GM23248 (cell line): Measurements from ENCODE around the gene BCL2L12.

Experiments
- EZH2 ChIP-seq: fragments of 200-600 bp; sonication (generic); IDR thresholded peaks from 2 replicates; pipeline ENCODE4 v1.6.1; 2018; ENCODE audit warnings: antibody characterized with exemption, mild to moderate bottlenecking; ENCODE audit not compliant: insufficient read depth, poor library complexity, severe bottlenecking
- EZH2phosphoT487 ChIP-seq: fragments of 200-600 bp; sonication (generic); IDR thresholded peaks from 2 replicates; pipeline ENCODE4 v1.6.1; 2018; ENCODE audit warnings: antibody characterized with exemption, moderate library complexity, mild to moderate bottlenecking, low read depth; ENCODE audit not compliant: insufficient read depth

GRCh38 chr19:49629659-49630058, 36.1 kb upstream of the BCL2L12 start:
- TF ChIP-seq EZH2 (no peak), EZH2phosphoT487 (no peak)
